GM21825 (cell line): ENCODE measurements around the gene LGALS1.
"Not testable (repeated sequence)": the region's sequence is repeated elsewhere in the genome, so short reads cannot be mapped to it uniquely, and the experiment has no call there.

ENCODE experiments used
- ATAC-seq: cut with Tn5 transposase; IDR thresholded peaks from one replicate; pipeline ENCODE4 v1.9.1; 2021; ENCODE audit warnings: mild to moderate bottlenecking, moderate library complexity; ENCODE audit not compliant: unreplicated experiment

LGALS1 gene

GRCh38 chr22:37684803-37685615 is 9.6 kb downstream of the LGALS1 start:
- no peak for ATAC-seq

- peak; percentile 61 for ATAC-seq
Measured at GRCh38 chr22:37686002-37686982, 10.9 kb downstream of the LGALS1 start, which contains the start of gene NOL12. Gene NOL12 (plus strand): TSS chr22:37686343. CDS start chr22:37686393, 50 bp downstream.

GRCh38 chr22:37690407-37690806 is 15.0 kb downstream of the LGALS1 start:
- no peak for ATAC-seq

GRCh38 chr22:37690901-37691504 is 15.6 kb downstream of the LGALS1 start:
- ATAC-seq: no peak

GRCh38 chr22:37692627-37693285 is 17.3 kb downstream of the LGALS1 start:
- no peak for ATAC-seq

GRCh38 chr22:37694131-37694530 is 18.7 kb downstream of the LGALS1 start:
- ATAC-seq: not testable (repeated sequence)

GRCh38 chr22:37696260-37696656 is 20.8 kb downstream of the LGALS1 start:
- ATAC-seq: not testable (repeated sequence)

- ATAC-seq: peak; percentile 91
Measured at GRCh38 chr22:37696657-37697537, 21.5 kb downstream of the LGALS1 start, which contains the start of gene TRIOBP. Gene TRIOBP (plus strand): TSS chr22:37697048. CDS start chr22:37701366, 4,318 bp downstream.

GRCh38 chr22:37697538-37697835 is 22.1 kb downstream of the LGALS1 start:
- ATAC-seq: no peak

- no peak for ATAC-seq
Measured at GRCh38 chr22:37701141-37701786, 25.8 kb downstream of the LGALS1 start.

- no peak for ATAC-seq
Measured at GRCh38 chr22:37703906-37704305, 28.5 kb downstream of the LGALS1 start.

GRCh38 chr22:37704645-37705044 is 29.2 kb downstream of the LGALS1 start:
- ATAC-seq: no peak

- ATAC-seq: no peak
Measured at GRCh38 chr22:37705205-37705604, 29.8 kb downstream of the LGALS1 start.

- no peak for ATAC-seq
Measured at GRCh38 chr22:37708580-37709444, 33.4 kb downstream of the LGALS1 start.

- ATAC-seq: no peak
Measured at GRCh38 chr22:37709445-37709765, 34.0 kb downstream of the LGALS1 start.

- ATAC-seq: no peak
Measured at GRCh38 chr22:37710675-37711074, 35.2 kb downstream of the LGALS1 start.

GRCh38 chr22:37711490-37711889 is 36.1 kb downstream of the LGALS1 start:
- no peak for ATAC-seq

GRCh38 chr22:37713761-37714160 is 38.3 kb downstream of the LGALS1 start:
- no peak for ATAC-seq
